Stimulated activated CD4-positive, alpha-beta T cell treated with anti-CD3 and anti-CD28 coated beads, Interleukin-2, amount 100 ng/mL, for 24 hours (primary cell): ENCODE measurements around the gene ZKSCAN1.
A peak's percentile ranks its signal among the peaks of the same experiment; 100 is the strongest.

Experiments used
- DNase-seq, 2 donors: peaks; one replicate each; pipeline ENCODE4 v3.0.0-alpha.2; 2020

The ZKSCAN1 gene

DNA sequence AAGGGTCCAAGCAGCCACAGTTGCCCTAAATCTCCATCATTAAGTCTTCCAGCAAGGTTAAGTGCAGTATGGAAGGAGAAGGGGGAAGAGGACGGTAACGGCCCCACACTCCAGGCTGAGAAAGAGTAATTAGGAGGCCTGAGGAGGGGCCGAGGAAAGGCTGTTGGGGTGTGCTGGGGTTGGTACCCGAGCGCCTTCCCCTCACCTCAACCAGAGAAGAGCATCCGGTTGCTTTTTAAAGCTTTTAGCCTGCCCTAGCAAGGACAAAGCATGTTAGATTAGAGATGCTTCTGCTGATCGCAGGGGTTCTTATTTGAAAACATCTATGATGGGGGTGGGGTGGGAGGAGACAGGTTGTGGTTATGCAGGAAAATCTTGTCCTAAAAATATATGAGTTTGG is 25.2 kb downstream of the ZKSCAN1 start:
- DNase-seq = no peak

DNA sequence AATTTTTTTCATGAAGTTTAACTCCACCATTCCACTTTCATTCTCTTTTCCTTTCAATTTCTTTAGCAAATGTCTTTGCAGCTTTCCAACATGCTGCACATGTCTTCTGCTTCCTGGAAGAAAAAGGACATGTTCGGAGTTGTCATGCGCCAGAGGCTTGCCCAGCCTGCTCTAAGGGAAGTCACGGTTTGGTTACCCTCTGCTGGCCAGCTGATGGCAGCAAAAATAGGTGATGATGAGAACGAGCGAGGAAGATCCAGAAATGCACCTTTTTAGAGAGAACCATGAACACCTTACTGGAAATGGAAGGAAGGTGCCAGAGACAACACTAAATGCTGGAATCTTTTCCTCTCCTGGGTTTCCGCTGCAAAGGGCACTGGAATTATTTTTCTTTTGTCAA is 29.3 kb downstream of the ZKSCAN1 start:
- peak in 1 of 2 donors; percentile 13 for DNase-seq

DNA sequence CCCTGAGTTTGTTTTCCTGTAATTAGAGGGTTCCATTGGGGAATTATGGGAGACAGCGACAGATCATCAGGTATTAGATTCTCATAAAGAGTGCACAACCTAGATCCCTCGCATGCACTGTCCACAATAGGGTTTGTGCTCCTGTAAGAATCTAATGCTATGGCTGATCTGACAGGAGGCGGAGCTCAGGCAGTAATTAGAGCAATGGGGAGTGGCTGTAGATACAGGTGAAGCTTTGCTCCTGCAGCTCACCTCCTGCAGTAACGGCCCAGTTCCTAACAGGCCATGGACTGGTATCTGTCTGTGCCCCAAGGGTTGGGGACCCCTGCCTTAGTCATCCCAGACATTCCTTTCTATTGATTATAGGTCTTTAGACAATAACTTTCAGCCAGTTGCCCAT is 33.3 kb downstream of the ZKSCAN1 start:
- DNase-seq = no peak

DNA sequence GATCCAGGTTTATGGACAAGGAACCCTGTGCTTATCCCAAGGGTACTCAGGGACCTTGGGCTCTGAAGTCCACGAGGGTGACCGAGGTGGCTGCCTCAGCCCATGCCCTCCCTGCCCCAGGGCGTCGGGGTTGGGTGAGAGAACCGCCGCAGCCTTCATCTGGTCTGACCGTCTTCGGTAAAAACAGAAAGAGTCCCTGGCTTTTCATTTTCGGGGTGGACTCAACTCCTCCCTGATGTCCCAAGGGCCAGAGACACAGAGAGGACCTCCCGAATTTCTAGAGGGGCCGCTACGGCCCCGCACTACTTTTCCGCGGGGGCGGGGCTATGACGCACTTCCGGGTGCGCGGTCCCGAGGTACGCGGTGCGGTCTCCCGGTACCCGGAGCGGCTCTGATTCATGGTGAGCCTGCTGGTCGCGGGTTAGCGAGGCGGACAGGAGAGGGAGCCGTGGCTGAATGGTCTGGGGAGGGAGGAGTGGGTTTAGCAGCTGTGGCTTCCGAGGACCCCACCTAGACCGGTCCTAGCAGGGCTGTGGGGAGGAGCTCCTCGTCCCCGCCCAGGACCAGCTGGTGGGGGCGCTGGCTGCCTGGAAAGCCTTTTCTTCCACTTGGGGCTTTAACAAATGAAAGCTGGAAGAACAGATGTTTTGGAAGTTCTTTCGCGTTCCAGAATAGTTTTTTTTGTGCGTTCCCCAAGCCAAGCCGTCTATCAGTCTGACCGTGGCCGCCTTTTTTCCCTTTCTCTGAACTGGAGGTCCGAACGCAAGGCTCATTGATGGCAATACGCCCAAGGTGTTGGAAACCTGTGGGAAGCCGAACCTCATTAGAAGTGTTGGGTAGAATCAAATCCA is 34.3 kb downstream of the ZKSCAN1 start, which contains the start of gene ZSCAN21:
TSS of gene ZSCAN21 (plus strand) at position 334 of the 851 bp plus-strand sequence. CDS start 7,233 bp downstream, outside the sequence.
- peak; percentile 87 for DNase-seq

- DNase-seq = no peak
Measured at GRCh38 chr7:100051611-100052010, 36.2 kb downstream of the ZKSCAN1 start.

DNA sequence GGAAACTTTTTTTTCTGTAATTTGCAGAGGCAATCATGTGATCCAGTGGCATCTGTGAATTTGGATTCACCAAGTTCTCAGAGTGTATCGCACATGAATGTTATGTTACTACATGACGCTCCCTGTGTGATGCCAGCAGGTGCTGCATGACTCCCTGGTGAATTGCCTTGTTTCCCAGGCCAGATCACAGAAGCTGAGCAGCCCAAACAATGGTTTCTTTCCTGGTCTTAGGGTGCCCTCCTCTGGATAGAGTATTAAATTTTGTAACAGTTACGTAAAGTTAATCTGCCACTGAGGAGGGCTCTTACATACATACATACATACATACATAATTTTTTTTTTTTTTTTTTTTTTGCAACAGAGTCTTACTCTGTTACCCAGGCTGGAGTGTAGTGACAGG is 37.8 kb downstream of the ZKSCAN1 start:
- DNase-seq = no peak

DNA sequence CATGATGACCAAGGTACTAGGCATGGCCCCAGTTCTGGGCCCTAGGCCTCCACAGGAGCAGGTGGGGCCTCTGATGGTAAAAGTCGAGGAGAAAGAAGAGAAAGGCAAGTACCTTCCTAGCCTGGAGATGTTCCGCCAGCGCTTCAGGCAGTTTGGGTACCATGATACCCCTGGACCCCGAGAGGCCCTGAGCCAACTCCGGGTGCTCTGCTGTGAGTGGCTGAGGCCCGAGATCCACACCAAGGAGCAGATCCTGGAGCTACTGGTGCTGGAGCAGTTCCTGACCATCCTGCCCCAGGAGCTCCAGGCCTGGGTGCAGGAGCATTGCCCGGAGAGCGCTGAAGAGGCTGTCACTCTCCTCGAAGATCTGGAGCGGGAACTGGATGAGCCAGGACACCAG is 41.6 kb downstream of the ZKSCAN1 start:
- DNase-seq = no peak

- DNase-seq = no peak
Measured at GRCh38 chr7:100059251-100059739, 43.9 kb downstream of the ZKSCAN1 start.

DNA sequence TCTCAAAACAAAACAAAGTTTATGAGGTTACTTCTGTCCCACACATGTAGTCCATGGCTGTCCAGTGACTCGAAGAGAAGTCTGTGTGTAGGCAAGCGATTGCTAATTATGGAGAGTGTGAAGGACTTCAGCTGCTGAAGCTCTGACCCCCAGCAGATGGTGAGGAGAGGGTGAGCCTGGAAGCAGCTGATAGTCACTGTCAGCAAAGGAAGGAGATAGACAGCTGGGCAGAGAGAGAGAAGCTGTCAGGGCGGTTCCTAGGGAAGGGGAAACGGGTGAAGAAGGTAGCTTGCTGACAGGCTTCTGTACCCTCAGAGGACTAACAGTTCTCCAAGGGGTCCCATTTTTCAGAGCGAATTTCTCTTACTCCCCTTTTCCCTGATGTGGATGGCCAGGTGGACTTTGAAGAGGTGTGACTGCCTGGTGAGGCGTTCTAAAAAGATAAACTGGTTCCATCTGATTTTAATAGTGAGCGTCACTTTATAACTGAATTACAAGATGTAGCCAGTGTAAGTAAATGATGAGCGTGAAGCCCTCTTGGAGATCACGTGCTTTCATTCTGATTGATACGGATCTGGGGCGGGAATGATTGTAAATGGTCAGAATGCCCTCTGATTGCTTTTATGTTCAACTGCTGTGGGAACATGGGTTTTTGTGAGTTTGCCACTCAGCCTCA is 46.3 kb downstream of the ZKSCAN1 start:
- no peak for DNase-seq

GRCh38 chr7:100063376-100063775 is 48.0 kb downstream of the ZKSCAN1 start:
- DNase-seq = no peak

GRCh38 chr7:100064162-100064561 is 48.8 kb downstream of the ZKSCAN1 start:
- DNase-seq = no peak

DNA sequence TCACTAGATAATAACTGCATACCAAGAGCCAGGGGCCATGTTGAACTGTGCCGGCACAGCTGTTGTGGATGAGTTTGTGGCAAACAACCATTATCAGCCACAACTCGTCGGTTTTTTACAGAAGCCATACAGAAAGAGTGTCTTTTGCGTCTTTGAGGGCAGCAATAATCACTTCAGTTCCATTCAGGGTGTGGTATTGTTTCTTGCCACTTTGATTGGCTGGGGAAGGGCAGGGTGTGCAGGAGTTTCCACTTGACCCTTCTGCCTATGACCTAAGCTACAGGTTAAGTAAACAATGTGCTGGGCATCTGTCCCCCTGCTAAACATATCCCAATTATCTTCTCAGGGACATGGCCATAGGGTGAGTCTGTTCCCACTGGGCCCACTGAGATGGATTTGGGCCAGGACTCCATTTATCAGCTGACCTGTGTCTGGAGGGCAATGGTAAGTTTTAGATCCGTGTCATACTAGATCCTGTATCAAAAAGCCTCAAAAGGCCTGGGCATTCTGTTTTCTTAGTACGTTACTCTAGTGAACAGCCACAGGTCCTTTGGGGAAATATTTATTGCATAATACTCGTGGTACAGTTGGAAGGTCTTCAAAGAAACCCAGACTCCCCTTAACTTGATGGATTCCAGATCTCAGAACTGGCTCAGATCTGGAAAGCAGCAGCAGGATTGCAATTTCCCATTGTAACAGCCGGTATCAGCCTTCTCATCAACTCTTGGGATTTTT is 50.2 kb downstream of the ZKSCAN1 start:
- DNase-seq = no peak

GRCh38 chr7:100066953-100067352 is 51.6 kb downstream of the ZKSCAN1 start:
- DNase-seq = no peak

- DNase-seq = no peak
Measured at GRCh38 chr7:100069991-100070390, 54.6 kb downstream of the ZKSCAN1 start.

- no peak for DNase-seq
Measured at GRCh38 chr7:100071018-100071723, 55.8 kb downstream of the ZKSCAN1 start.

DNA sequence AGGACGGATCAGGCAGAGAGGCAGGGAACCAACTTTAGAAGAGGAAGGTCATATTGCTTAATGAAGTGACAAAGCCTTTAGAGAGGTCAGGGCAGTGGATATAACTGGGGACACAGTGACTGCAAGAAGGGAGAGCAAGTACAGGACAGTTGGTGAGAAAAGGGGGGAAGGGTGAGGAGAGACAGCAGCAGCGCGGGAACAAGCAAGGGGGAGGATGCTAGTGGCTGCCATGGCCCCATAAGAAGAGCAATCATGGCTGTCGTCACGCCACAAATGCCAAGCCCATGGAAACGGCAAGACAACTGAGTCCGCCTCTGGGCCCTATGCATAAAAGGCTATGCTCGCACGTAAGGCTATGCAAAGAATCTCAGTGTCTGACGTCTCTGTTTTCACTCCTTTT is 57.1 kb downstream of the ZKSCAN1 start:
- DNase-seq = no peak

DNA sequence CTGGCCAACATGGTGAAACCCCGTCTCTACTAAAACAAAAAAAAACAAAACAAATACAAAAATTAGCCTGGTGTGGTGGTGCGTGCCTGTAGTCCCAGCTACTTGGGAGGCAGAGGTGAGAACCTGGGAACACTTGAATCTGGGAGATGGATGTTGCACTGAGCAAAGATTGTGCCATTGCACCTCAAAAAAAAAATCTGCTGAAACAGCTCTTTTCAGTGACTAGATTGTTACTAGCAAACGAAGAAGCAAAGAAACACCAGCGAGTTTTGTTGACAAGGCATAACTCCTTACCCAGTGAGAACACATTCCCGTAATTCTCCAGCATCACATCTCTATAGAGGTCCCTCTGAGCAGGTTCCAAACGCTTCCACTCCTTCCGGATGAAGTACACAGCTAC is 59.4 kb downstream of the ZKSCAN1 start:
- no peak for DNase-seq

DNA sequence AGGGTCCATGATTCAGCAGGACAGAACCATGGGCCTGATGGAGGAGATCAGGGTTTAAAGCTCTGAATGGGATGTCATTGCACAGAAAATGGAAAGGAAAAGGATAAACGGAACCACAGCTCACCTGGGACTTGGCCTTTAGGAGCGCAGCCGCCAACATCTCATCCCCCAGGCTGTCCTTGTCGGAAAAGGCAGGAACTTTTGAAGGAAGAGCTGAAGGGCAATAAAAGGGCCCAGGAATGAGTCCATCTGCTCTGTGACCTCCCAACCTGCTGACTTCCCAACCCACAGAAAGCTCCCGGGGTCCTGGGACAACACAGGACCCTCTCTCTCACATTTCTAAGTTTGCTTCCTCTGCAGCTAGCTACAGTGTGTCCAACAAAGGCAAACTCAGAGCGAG is 60.0 kb downstream of the ZKSCAN1 start:
- no peak for DNase-seq

- DNase-seq = no peak
Measured at GRCh38 chr7:100077205-100077604, 61.8 kb downstream of the ZKSCAN1 start.

- no peak for DNase-seq
Measured at GRCh38 chr7:100079024-100079560, 63.7 kb downstream of the ZKSCAN1 start.

- DNase-seq = no peak
Measured at GRCh38 chr7:100080907-100081534, 65.6 kb downstream of the ZKSCAN1 start.

- DNase-seq = peak; percentile 97 to 98
Measured at GRCh38 chr7:100081535-100082102, 66.2 kb downstream of the ZKSCAN1 start, which contains the start of gene ZNF3. Gene ZNF3 (minus strand): TSS chr7:100081723. CDS start chr7:100077357, 4,366 bp downstream.
